ENCODE measurements around the gene GDAP1L1. TPM values are rescaled to one million over a fixed set of nuclear protein-coding genes. Genes with fewer than 3 reads are reported as not detected.
"Not testable (repeated sequence)": the region's sequence is repeated elsewhere in the genome, so short reads cannot be mapped to it uniquely, and the experiment has no call there.

Gene GDAP1L1
- total RNA-seq, 2 experiments from 2014 or later, result 0.18 TPM; not detected in 1

DNA sequence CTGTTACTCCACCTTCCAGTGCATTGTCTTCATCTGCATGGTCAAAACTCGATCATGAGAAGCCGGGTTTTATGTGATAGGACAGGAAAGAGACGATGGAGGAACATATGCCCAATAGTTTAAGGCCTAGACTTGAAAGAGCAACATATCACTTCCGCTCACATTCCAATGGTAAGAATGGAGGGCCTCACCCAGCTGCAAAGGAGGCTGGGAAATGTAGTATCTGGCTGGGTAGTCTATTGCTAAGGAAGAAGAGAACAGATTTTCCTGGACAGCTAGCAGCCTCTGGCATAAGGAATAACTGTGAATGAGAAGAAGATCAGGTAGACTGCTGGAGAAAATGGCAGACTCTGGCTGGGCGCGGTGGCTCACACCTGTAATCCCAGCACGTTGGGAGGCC is 44.6 kb downstream of the GDAP1L1 start:
- ChIA-PET POLR2A (no interaction called here), CTCF (no interaction called here)
- Mint-ChIP-seq H3K36me3 (ENCODE audit: low read depth) (peaks cover 3% of the 10 kb centered on the region), H3K27ac (no peak overlapping the region), H3K4me1 (ENCODE audit: low read depth) (peaks cover 2% of the 10 kb centered on the region), H3K9me3 (no peaks in the 10 kb centered on the region), H3K27me3 (no peaks in the 10 kb centered on the region), H3K4me3 (no peak overlapping the region)
- DNase-seq (no peak), ATAC-seq (no peak)
- TF ChIP-seq, protein P1, sequence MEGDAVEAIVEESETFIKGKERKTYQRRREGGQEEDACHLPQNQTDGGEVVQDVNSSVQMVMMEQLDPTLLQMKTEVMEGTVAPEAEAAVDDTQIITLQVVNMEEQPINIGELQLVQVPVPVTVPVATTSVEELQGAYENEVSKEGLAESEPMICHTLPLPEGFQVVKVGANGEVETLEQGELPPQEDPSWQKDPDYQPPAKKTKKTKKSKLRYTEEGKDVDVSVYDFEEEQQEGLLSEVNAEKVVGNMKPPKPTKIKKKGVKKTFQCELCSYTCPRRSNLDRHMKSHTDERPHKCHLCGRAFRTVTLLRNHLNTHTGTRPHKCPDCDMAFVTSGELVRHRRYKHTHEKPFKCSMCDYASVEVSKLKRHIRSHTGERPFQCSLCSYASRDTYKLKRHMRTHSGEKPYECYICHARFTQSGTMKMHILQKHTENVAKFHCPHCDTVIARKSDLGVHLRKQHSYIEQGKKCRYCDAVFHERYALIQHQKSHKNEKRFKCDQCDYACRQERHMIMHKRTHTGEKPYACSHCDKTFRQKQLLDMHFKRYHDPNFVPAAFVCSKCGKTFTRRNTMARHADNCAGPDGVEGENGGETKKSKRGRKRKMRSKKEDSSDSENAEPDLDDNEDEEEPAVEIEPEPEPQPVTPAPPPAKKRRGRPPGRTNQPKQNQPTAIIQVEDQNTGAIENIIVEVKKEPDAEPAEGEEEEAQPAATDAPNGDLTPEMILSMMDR (IDR thresholded peaks at IDR 0.05), result no peak
- intact Hi-C loops (cut with micrococcal nuclease), result no loop called here

DNA sequence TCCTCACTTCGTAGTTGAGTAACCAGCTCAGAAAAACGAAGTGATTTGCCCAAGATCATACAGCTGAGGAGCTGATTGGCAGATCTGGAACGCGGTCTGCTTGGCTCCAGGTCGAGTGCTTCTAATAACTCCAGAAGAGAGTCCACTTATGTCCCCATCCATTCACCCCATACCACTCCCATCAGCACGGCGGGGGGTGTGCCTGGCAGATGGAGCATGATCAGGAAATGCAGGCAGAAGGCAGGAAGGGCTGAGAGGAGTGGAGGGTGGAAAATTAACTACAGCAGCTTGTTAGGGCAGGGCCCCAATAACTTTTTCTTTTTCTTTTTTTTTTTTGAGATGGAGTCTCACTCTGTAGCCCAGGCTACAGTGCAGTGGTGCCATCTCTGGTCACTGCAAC is 48.9 kb downstream of the GDAP1L1 start:
- ChIA-PET POLR2A (no interaction called here), CTCF (no interaction called here)
- H3K4me3 Mint-ChIP-seq, result no peak overlapping the region
- no peaks in the 10 kb centered on the region for H3K9me3 Mint-ChIP-seq
- ATAC-seq (no peak), DNase-seq (no peak)
- intact Hi-C loops (cut with micrococcal nuclease), result no loop called here
- TF ChIP-seq, protein P1 (IDR thresholded peaks at IDR 0.05), result no peak
- H3K27me3 Mint-ChIP-seq, result no peaks in the 10 kb centered on the region
- no peak overlapping the region for H3K27ac Mint-ChIP-seq
- peaks cover 4% of the 10 kb centered on the region for H3K4me1 Mint-ChIP-seq (ENCODE audit: low read depth)
- no peaks in the 10 kb centered on the region for H3K36me3 Mint-ChIP-seq (ENCODE audit: low read depth)

DNA sequence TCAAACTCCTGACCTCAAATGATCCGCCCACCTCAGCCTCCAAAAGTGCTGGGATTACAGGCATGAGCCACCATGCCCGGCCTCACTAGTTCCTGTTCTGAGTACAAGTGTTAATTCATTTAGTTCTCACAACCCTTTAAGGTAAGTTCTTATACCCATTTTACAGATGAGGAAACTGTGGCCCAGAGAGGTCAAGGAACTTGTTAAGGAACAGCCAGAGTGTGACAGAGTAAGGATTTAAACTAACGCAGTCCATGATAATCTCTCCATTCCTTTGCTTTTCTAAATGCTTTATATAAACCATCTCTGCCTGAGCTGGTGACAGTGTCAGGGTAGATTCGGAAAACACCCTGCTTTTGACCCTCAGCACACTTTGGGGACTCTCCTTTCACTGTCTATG is 50.6 kb downstream of the GDAP1L1 start:
- ATAC-seq (no peak), DNase-seq (no peak)
- Mint-ChIP-seq H3K36me3 (ENCODE audit: low read depth) (no peaks in the 10 kb centered on the region), H3K4me1 (ENCODE audit: low read depth) (peaks cover 12% of the 10 kb centered on the region), H3K27ac (no peak overlapping the region), H3K4me3 (no peak overlapping the region), H3K27me3 (no peaks in the 10 kb centered on the region), H3K9me3 (no peaks in the 10 kb centered on the region)
- POLR2A ChIA-PET, result no interaction called here
- intact Hi-C loops (cut with micrococcal nuclease), result no loop called here
- TF ChIP-seq, protein P1 (IDR thresholded peaks at IDR 0.05), result no peak
- CTCF ChIA-PET, result interaction anchor here (1.1 kb wide), 1 partner anchor 81 kb away, joined by 3 read pairs; no protein-coding TSS in a partner anchor

DNA sequence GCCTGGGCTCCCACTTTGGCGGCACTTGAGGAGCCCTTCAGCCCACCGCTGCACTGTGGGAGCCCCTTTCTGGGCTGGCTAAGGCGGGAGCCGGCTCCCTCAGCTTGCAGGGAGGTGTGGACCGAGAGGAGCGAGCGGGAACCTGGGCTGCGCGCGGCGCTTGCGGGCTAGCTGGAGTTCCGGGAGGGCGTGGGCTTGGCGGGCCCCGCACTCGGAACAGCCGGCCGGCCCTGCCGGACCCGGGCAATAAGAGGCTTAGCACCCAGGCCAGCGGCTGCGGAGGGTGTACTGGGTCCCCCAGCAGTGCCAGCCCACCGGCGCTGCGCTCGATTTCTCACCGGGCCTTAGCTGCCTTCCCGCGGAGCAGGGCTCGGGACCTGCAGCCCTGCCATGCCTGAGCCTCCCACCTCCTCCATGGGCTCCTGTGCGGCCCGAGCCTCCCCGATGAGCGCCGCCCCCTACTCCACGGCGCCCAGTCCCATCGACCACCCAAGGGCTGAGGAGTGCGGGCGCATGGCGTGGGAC is 52.0 kb downstream of the GDAP1L1 start:
- H3K36me3 Mint-ChIP-seq (ENCODE audit: low read depth); intact Hi-C loops (cut with micrococcal nuclease); H3K27ac Mint-ChIP-seq; DNase-seq; H3K27me3 Mint-ChIP-seq; H3K4me3 Mint-ChIP-seq; H3K9me3 Mint-ChIP-seq; ATAC-seq: not testable (repeated sequence)
- peaks cover 13% of the 10 kb centered on the region for H3K4me1 Mint-ChIP-seq (ENCODE audit: low read depth)
- CTCF ChIA-PET, result interaction anchor here (2.3 to 3.5 kb wide), 2 partner anchors 12 to 84 kb away, joined by 13 to 14 read pairs; partner anchors contain the start of gene FITM2
- POLR2A ChIA-PET, result interaction anchor here (1.9 kb wide), 1 partner anchor 11 kb away, joined by 5 read pairs; no protein-coding TSS in a partner anchor

DNA sequence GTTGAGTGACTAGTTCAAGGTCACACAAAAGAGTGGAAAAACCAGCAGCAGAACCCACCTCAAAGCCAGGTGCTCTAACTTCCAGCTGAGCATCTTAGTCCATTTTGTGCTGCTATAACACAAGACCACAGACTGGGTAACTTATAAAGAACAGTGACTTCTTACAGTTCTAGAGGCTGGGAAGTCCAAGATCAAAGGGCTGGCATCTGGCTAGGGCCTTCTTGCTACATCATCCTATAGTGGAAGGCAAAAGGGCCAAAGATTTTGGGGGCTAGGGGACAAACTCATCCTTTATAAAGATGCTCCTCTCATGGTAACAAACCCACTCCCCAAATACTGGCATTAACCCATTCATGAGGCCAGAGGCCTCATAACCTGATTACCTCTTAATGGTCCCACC is 54.2 kb downstream of the GDAP1L1 start:
- no peak for DNase-seq
- H3K4me1 Mint-ChIP-seq (ENCODE audit: low read depth), result peaks cover 11% of the 10 kb centered on the region
- no peaks in the 10 kb centered on the region for H3K36me3 Mint-ChIP-seq (ENCODE audit: low read depth)
- H3K27me3 Mint-ChIP-seq, result no peaks in the 10 kb centered on the region
- H3K4me3 Mint-ChIP-seq, result no peak overlapping the region
- no peak for ATAC-seq
- ChIA-PET POLR2A (no interaction called here), CTCF (interaction anchor here (1.4 to 3.5 kb wide), 4 partner anchors 9 to 89 kb away, joined by 3 to 14 read pairs (median 12); partner anchors contain the start of gene FITM2)
- TF ChIP-seq, protein P1 (IDR thresholded peaks at IDR 0.05), result no peak
- no peak overlapping the region for H3K27ac Mint-ChIP-seq
- H3K9me3 Mint-ChIP-seq, result no peaks in the 10 kb centered on the region
- intact Hi-C loops (cut with micrococcal nuclease), result no loop called here
